AG04450 (cell line): Measurements from ENCODE around the gene FRMD4A. TPM values are rescaled to one million over a fixed set of nuclear protein-coding genes. Genes with fewer than 3 reads are reported as not detected.
A peak's percentile ranks its signal among the peaks of the same experiment; 100 is the strongest.
"Not testable (repeated sequence)": the region's sequence is repeated elsewhere in the genome, so short reads cannot be mapped to it uniquely, and the experiment has no call there.

Experiments used
- CTCF ChIA-PET: fragments of 300-600, 350-600 bp; formaldehyde crosslinking; extraction: SDS; loops from one replicate; lab custom pipeline; 2022; ENCODE audit warnings: antibody characterized with exemption, inconsistent platforms; lab: Charles Lee
- POLR2A ChIA-PET: fragments of 350-600 bp; formaldehyde crosslinking; extraction: SDS; loops from one replicate; lab custom pipeline; 2021; ENCODE audit warnings: antibody characterized with exemption, inconsistent platforms; lab: Yijun Ruan, JAX
- DNase-seq: peaks from one replicate; pipeline ENCODE4 v3.0.0-alpha.2; 2011; ENCODE audit warnings: low read depth, low spot score
- H3K27ac ChIP-seq: one replicate; pipeline ENCODE4 v1.5.1; 2012; ENCODE audit warnings: low read depth, low read length, control low read depth
- H3K27me3 ChIP-seq: one replicate; pipeline ENCODE4 v1.6.0; 2012; ENCODE audit warnings: low read length; ENCODE audit not compliant: control insufficient read depth, insufficient read depth
- H3K4me3 ChIP-seq: 2 replicates; pipeline ENCODE4 v1.5.1; 2011; ENCODE audit warnings: mild to moderate bottlenecking, low read depth, low read length, control low read depth
- H3K9me3 ChIP-seq: 2 replicates; pipeline ENCODE4 v1.5.1; 2012; ENCODE audit warnings: low read length; ENCODE audit not compliant: control insufficient read depth, insufficient read depth
- polyA plus RNA-seq: library from polyadenylated mRNA; depleted of rRNA; stranded (reverse); fragments of >200 nt; gene quantifications from 2 replicates; pipeline ENCODE4 v1.2.3, GENCODE V29; 2011
- TF ChIP-seq, protein P1 (sequence below): IDR thresholded peaks from 2 replicates; pipeline ENCODE4 v1.5.1; 2011; ENCODE audit warnings: low read depth, low read length, control low read depth, inconsistent platforms

The FRMD4A gene
- polyA plus RNA-seq, 1 experiment = 45.7 TPM

DNA sequence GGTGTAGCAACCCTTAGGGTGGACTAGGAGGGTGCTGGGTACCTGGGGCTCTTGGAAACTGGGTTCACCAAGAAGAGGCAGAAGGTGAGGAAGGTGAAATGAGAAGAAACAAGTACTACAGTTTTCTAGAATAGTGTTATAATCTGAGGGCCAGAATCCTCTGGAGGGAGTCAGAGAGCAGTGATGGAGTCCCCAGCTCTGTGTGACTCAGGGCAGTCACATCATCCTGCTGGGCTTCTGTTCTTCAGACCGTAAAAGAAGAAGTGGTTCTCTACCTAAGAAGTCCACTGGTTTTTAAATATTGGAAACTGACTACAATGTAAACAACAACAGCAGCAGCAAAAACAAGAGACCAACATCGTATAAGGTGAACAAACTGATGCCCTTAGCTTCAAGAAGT, 546.7 kb downstream of the FRMD4A start:
- Histone ChIP-seq H3K4me3 (no peak overlapping the region), H3K27ac (no peak overlapping the region), H3K9me3 (no peaks in the 10 kb centered on the region), H3K27me3 (no peaks in the 10 kb centered on the region)
- DNase-seq = no peak
- ChIA-PET CTCF (interaction anchor here (0.6 to 3.8 kb wide), 7 partner anchors 124 to 413 kb away, joined by 3 to 17 read pairs (median 4); no protein-coding TSS in a partner anchor), POLR2A (interaction anchor here (0.6 to 1.3 kb wide), 2 partner anchors 326 to 401 kb away, joined by 4 to 5 read pairs; no protein-coding TSS in a partner anchor)
- TF ChIP-seq, protein P1, sequence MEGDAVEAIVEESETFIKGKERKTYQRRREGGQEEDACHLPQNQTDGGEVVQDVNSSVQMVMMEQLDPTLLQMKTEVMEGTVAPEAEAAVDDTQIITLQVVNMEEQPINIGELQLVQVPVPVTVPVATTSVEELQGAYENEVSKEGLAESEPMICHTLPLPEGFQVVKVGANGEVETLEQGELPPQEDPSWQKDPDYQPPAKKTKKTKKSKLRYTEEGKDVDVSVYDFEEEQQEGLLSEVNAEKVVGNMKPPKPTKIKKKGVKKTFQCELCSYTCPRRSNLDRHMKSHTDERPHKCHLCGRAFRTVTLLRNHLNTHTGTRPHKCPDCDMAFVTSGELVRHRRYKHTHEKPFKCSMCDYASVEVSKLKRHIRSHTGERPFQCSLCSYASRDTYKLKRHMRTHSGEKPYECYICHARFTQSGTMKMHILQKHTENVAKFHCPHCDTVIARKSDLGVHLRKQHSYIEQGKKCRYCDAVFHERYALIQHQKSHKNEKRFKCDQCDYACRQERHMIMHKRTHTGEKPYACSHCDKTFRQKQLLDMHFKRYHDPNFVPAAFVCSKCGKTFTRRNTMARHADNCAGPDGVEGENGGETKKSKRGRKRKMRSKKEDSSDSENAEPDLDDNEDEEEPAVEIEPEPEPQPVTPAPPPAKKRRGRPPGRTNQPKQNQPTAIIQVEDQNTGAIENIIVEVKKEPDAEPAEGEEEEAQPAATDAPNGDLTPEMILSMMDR = peak; percentile 32

DNA sequence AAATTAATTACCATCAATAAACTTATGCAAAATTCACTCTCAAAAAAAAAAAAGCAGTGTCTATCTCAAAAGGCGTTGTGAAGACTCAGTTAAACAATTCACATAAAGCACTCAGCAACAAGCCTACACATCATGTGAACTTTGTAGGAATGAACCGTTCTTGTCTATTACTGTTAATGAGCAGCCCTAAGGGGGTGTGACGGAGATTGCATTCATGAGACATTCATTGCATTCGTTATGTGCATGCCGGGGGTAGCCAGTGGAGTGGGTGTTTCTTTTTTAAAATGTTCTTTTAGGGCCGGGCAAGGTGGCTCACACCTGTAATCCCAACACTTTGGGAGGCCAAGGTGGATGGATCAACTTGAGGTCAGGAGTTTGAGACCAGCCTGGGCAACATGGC, 551.0 kb downstream of the FRMD4A start:
- no peak for DNase-seq
- CTCF ChIA-PET = interaction anchor here (0.7 to 1.4 kb wide), 2 partner anchors 120 to 166 kb away, joined by 4 to 6 read pairs; no protein-coding TSS in a partner anchor
- TF ChIP-seq, protein P1 = no peak
- Histone ChIP-seq H3K27me3 (no peaks in the 10 kb centered on the region), H3K9me3 (no peaks in the 10 kb centered on the region; the same call in 1 of the 2 replicates), H3K27ac (no peak overlapping the region), H3K4me3 (no peak overlapping the region)
- POLR2A ChIA-PET = no interaction called here

DNA sequence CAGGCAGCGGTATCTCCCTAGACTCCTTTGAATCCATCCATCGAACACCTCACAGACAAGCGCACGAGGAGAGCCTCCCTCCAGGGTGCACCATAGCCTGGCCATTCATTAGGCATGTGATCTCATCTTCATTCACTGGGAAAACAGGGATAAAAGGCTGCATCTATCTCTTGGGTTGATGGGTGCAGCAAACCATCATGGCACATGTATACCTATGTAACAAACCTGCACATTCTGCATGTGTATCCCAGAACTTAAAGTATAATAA, 552.1 kb downstream of the FRMD4A start:
- POLR2A ChIA-PET, CTCF ChIA-PET, H3K4me3 ChIP-seq, H3K27ac ChIP-seq, H3K27me3 ChIP-seq, DNase-seq, H3K9me3 ChIP-seq: not testable (repeated sequence)

DNA sequence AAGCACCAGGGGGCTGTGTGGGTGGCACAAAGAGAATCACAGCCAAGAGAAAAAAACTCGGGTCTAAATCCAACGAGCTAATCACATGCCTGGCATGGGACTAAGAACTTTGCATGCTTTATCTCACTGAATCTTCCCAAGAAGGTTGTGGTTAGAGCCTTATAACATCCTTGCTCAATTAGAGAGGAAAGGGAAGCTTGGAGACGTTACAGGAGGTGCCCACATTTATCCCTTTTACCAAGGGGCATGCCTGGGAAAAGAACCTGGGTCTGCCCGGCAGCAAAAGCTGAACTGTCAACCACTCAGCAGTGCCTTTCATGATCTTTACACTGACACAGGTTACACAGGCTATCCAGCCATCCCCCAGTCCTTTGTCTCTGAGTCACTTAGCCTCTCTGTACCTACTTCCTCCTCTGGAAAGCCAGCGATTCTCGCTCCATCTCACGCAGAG, 553.8 kb downstream of the FRMD4A start:
- H3K27me3 ChIP-seq = no peaks in the 10 kb centered on the region
- TF ChIP-seq, protein P1 = no peak
- no peak overlapping the region for H3K27ac ChIP-seq
- no peak overlapping the region for H3K4me3 ChIP-seq
- no peaks in the 10 kb centered on the region; the same call in 1 of the 2 replicates for H3K9me3 ChIP-seq
- ChIA-PET POLR2A (no interaction called here), CTCF (interaction anchor here (0.6 to 4.3 kb wide), 9 partner anchors 19 to 1822 kb away, joined by 3 to 39 read pairs (median 8); partner anchors contain the start of gene PRPF18)
- no peak for DNase-seq

DNA sequence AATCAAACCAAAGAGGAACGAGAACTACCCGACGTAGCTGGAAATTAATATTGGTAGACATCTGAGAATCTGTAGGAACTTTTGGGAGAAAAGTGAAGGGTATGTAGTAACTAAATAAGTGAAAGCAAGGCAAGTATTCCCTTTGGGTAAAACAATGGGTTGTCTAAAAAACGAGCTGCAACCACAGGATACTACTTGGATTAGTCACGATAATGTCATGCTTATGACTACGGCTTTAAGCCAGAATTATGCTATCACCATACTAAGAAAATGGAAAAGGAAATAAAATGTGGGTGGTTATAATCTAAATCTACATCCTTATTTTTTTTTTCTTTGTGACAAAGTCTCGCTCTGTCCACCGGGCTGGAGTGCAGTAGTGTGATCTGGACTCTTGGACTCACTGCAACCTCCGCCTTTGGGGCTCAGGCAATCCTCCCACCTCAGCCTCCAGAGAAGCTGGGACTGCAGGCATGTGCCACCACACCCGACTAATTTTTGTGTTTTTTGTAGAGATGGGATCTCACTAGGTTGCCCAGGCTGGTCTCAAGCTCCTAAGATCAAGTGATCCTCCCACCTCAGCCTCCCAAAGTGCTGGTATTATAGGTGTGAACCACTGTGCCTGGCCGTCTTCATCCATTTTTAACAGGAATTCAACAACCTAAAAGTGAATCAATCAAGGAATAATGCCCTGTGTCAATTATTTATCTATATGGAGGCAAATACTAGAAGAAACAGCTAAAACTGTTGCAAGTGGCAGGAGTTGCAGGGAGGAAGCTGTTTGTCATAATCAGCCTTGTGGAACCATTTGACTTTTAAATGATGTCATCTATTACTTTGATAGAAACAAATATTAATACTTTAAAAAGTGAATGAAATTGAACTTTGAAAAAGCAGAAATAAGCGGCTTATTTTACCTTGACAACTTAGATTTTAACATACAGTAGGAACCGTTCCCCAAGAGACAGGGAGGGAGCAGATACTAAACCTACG, 554.6 kb downstream of the FRMD4A start:
- POLR2A ChIA-PET = interaction anchor here (0.7 kb wide), 1 partner anchor 109 kb away, joined by 3 read pairs; no protein-coding TSS in a partner anchor
- DNase-seq = peak; percentile 55
- TF ChIP-seq, protein P1 = no peak
- H3K27ac ChIP-seq = peak overlapping the region; percentile 74
- no peak overlapping the region for H3K4me3 ChIP-seq
- CTCF ChIA-PET = interaction anchor here (0.6 to 4.3 kb wide), 6 partner anchors 115 to 404 kb away, joined by 3 to 39 read pairs (median 8); partner anchors contain the start of gene PRPF18
- no peaks in the 10 kb centered on the region for H3K27me3 ChIP-seq
- no peaks in the 10 kb centered on the region; the same call in 1 of the 2 replicates for H3K9me3 ChIP-seq
